ENCODE measurements around the gene COX7B2. TPM values are rescaled to one million over a fixed set of nuclear protein-coding genes. Genes with fewer than 3 reads are reported as not detected.
A peak's percentile ranks its signal among the peaks of the same experiment; 100 is the strongest.

Gene COX7B2
- total RNA-seq, 3 donors from 2014 or later: not detected

DNA sequence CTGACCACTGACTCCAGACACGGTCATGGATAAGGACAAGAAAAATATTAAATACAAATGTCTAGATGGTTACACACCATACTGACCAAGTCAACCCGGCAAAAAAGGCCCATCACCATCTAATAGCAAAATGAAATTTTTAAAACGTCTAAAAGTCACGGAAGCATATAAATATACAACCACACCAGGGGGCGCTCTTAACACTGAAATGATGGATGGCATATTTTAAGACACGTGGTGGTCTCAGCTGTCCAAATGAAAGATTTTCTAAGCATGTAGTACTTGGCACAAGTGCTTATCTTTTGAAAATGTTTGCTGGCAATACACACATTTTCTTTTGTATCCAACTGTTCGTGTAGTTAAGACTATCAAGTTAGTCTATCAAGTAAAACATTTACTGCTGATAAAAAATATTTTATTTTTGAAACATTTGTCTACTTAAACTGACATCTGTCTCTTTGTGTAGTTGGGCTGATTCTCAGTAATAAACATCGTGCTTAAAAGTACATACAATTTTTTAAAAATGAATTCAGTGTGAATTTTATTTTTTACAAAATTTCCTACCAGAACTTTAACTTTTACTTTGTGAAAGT lies 64.6 kb downstream of the COX7B2 start:
- H3K9me3 ChIP-seq: no peaks in the 10 kb centered on the region
- intact Hi-C loops (cut with DNase I; ENCODE audit: low total_unique reads): no loop called here
- no peak for TF ChIP-seq POLR2A (IDR thresholded peaks at IDR 0.05)
- TF ChIP-seq POLR2AphosphoS5 (IDR thresholded peaks at IDR 0.05): no peak
- TF ChIP-seq, protein P1, sequence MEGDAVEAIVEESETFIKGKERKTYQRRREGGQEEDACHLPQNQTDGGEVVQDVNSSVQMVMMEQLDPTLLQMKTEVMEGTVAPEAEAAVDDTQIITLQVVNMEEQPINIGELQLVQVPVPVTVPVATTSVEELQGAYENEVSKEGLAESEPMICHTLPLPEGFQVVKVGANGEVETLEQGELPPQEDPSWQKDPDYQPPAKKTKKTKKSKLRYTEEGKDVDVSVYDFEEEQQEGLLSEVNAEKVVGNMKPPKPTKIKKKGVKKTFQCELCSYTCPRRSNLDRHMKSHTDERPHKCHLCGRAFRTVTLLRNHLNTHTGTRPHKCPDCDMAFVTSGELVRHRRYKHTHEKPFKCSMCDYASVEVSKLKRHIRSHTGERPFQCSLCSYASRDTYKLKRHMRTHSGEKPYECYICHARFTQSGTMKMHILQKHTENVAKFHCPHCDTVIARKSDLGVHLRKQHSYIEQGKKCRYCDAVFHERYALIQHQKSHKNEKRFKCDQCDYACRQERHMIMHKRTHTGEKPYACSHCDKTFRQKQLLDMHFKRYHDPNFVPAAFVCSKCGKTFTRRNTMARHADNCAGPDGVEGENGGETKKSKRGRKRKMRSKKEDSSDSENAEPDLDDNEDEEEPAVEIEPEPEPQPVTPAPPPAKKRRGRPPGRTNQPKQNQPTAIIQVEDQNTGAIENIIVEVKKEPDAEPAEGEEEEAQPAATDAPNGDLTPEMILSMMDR (IDR thresholded peaks at IDR 0.05): peak in 2 of 3 donors; percentile 31 to 38
- no peak overlapping the region for H3K4me3 ChIP-seq
- no peak overlapping the region for H3K27ac ChIP-seq
- no peaks in the 10 kb centered on the region for H3K36me3 ChIP-seq
- DNase-seq (ENCODE audit: low spot score in 2 of 2): no peak
- H3K27me3 ChIP-seq: no peaks in the 10 kb centered on the region
- H3K4me1 ChIP-seq: no peaks in the 10 kb centered on the region

DNA sequence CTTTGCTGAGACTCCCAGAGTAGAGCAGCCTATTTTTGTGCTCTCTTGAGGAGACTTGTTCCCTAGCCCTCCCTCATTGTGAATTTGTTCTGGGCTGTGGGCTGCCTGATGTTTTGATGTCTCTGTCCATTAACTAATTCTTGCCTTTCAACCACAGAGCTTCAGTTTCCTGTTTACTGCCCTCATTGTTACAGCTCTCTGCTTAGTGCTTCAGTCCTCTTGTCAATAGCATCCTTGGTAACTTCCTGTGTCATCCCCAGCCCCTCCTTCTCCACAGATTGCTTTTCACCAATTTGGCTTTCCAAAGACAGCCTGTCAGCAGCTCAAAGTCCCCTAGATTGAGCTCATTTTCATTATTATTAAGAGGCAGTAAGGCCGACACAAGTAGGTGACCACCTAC lies 69.9 kb downstream of the COX7B2 start:
- H3K36me3 ChIP-seq: no peaks in the 10 kb centered on the region
- intact Hi-C loops (cut with DNase I; ENCODE audit: low total_unique reads): no loop called here
- DNase-seq (ENCODE audit: low spot score in 2 of 2): no peak
- no peak overlapping the region for H3K27ac ChIP-seq
- H3K27me3 ChIP-seq: no peaks in the 10 kb centered on the region
- TF ChIP-seq, protein P1 (IDR thresholded peaks at IDR 0.05): no peak
- TF ChIP-seq POLR2AphosphoS5 (IDR thresholded peaks at IDR 0.05) (no peak), POLR2A (IDR thresholded peaks at IDR 0.05) (no peak)
- no peak overlapping the region for H3K4me3 ChIP-seq
- no peaks in the 10 kb centered on the region for H3K9me3 ChIP-seq
- no peaks in the 10 kb centered on the region for H3K4me1 ChIP-seq

- no peaks in the 10 kb centered on the region for H3K27me3 ChIP-seq
- H3K27ac ChIP-seq: no peak overlapping the region
- no peaks in the 10 kb centered on the region for H3K9me3 ChIP-seq
- H3K36me3 ChIP-seq: no peaks in the 10 kb centered on the region
- TF ChIP-seq, protein P1 (IDR thresholded peaks at IDR 0.05): no peak
- TF ChIP-seq POLR2AphosphoS5 (IDR thresholded peaks at IDR 0.05) (no peak), POLR2A (IDR thresholded peaks at IDR 0.05) (no peak)
- intact Hi-C loops (cut with DNase I; ENCODE audit: low total_unique reads): no loop called here
- H3K4me3 ChIP-seq: no peak overlapping the region
- no peak for DNase-seq (ENCODE audit: low spot score in 2 of 2)
- no peaks in the 10 kb centered on the region for H3K4me1 ChIP-seq
Observed at GRCh38 chr4:46837639-46838038, 71.4 kb downstream of the COX7B2 start.

DNA sequence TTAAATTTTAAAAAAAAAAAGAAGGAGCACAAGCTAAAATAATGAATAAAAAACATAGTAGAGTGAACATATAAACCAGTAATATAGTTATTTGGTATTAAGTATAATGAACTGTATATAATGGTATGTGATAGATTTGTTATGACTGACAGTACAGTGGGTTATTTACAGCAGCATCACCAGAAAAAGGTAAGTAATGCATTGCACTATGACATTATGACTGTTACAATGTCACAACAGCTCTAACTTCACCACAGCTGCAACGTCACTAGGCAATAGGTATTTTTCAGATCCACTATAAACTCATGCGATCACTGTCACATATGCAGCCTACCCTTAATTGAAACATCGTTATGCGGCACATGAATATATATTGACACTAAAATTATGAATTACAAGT lies 72.5 kb downstream of the COX7B2 start:
- H3K36me3 ChIP-seq: no peaks in the 10 kb centered on the region
- TF ChIP-seq POLR2A (IDR thresholded peaks at IDR 0.05): no peak
- no peak for TF ChIP-seq POLR2AphosphoS5 (IDR thresholded peaks at IDR 0.05)
- TF ChIP-seq, protein P1 (IDR thresholded peaks at IDR 0.05): no peak
- H3K27ac ChIP-seq: no peak overlapping the region
- no peaks in the 10 kb centered on the region for H3K27me3 ChIP-seq
- H3K4me3 ChIP-seq: no peak overlapping the region
- no peaks in the 10 kb centered on the region for H3K9me3 ChIP-seq
- no peaks in the 10 kb centered on the region for H3K4me1 ChIP-seq
- no peak for DNase-seq (ENCODE audit: low spot score in 2 of 2)
- intact Hi-C loops (cut with DNase I; ENCODE audit: low total_unique reads): no loop called here

DNA sequence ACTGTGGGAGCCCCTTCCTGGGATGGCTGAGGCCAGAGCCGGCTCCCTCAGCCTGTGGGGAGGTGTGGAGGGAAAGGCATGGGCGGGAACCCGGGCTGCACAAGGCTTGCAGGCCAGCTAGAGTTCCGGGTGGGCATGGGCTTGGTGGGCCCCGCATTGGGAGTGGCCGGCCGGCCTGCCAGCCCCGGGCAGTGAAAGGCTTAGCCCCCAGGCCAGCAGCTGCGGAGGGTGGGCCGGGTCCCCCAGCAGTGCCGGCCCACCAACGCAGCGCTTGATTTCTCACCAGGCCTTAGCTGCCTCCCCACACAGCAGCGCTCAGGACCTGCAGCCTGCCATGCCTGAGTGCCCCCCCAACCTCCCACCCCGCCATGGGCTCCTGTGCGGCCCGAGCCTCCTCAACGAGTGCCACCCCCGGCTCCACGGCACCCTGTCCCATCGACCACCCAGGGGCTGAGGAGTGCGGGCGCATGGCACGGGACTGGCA lies 78.0 kb downstream of the COX7B2 start:
- no peak overlapping the region for H3K27ac ChIP-seq
- TF ChIP-seq, protein P1 (IDR thresholded peaks at IDR 0.05): no peak
- TF ChIP-seq POLR2A (IDR thresholded peaks at IDR 0.05): no peak
- no peak for TF ChIP-seq POLR2AphosphoS5 (IDR thresholded peaks at IDR 0.05)
- H3K4me3 ChIP-seq: no peak overlapping the region
- no peaks in the 10 kb centered on the region for H3K36me3 ChIP-seq
- intact Hi-C loops (cut with DNase I; ENCODE audit: low total_unique reads): no loop called here
- H3K27me3 ChIP-seq: no peaks in the 10 kb centered on the region
- DNase-seq (ENCODE audit: low spot score in 2 of 2): no peak
- H3K4me1 ChIP-seq: no peaks in the 10 kb centered on the region
- no peaks in the 10 kb centered on the region for H3K9me3 ChIP-seq

All from breast epithelium (tissue), 4 donors.